NOMO-1 treated with DMSO at 0.1 percent for 48 hours (cell line): ENCODE data around the gene CTDNEP1.

Experiments used
- DNase-seq: peaks from one replicate; lab custom pipeline; 2025; ENCODE audit not compliant: unreplicated experiment; lab: John Stamatoyannopoulos, UW

Gene CTDNEP1

GRCh38 chr17:7280519-7281073 lies 29.1 kb upstream of the CTDNEP1 start:
- DNase-seq, result peak; percentile 85

DNA sequence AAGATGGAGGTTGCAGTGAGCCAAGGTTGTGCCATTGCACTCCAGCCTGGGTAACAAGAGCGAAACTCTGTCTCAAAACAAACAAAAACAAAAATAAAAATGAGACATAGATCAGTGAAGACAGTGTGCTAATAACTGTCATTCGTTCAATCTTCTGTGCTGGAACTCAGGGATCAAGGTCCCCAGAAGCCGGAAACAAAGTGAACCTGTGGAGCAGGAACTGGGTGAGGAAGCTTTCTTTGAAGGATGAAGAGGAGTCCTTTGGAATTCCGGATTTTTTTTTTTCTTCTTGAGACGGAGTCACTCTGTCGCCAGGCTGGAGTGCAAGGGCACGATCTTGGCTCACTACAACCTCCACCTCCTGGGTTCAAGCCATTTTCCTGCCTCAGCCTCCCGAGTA lies 27.9 kb upstream of the CTDNEP1 start:
- DNase-seq, result no peak

DNA sequence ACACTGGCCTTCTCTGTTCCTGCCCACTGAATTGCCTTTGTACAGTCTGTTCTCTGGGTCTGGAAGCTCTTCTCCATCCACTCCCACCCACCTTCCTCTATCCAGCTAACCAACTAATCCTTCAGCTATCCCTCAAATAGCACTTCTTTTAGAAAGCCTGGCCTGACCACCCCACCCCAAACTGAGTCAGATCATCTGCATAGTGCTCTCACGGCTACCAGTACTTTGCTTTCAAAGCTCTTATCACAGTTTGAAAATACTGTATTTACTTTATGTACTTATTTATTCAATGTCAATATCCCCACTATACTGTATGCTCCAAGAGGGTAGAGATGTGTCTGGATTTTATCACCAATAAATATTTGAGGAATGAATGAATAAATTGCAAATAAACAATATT lies 15.2 kb upstream of the CTDNEP1 start:
- no peak for DNase-seq

DNA sequence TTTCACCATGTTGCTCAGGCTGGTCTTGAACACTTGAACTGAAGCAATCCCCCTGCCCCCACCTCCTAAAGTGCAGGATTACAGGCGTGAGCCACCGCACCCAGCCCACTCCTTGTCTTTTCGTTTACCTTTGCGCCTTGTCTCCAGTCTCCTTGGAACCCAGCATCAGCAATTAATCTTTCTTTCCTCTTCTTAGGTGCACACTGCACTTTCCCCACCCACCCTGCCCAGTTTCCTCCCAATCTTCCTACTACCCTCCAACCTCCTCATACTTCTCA lies 12.2 kb upstream of the CTDNEP1 start:
- DNase-seq, result no peak

- DNase-seq, result peak; percentile 37
Measured at GRCh38 chr17:7262935-7263800, 11.6 kb upstream of the CTDNEP1 start.

- no peak for DNase-seq
Measured at GRCh38 chr17:7262192-7262934, 10.8 kb upstream of the CTDNEP1 start, which contains the start of gene CLDN7. Gene CLDN7 (minus strand): TSS chr17:7262478. CDS start chr17:7262043, 435 bp downstream.

DNA sequence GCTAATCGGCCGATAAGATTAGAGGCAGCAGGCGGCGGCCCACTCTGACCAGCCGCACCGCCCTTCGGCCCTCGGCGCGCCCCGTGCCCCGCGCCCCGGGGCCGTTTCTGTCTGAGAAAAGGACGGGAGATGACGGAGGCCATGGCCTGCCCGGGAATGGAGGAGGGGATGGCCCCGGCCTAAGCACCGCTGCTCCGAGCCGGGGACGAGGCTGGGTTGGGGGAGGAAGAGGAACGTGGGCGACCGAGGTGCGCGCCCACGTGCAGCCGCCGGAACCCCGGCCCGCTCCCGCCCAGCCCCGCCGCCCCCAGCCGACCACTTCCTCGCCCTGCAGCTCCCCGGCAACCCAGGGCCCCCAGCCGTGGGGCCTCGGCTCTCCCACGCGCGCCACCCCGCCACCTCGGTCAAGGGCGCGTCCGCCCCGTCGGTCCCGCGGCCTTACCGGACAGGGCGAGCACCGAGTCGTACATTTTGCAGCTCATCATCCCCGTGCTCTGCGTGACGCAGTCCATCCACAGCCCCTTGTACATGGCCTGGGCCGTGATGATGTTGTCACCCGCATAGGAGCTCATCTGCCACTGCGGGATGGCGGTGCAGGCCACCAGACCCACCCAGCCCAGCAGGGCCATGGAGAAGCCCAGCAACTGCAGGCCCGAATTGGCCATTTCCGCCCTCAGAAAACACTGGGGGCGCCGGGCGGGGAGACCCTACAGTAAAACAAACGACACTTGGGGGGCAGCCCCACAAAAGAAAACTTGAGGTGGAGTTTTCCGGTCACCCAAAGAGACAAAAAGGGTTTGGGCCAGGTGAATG lies 10.1 kb upstream of the CTDNEP1 start:
- DNase-seq, result no peak

DNA sequence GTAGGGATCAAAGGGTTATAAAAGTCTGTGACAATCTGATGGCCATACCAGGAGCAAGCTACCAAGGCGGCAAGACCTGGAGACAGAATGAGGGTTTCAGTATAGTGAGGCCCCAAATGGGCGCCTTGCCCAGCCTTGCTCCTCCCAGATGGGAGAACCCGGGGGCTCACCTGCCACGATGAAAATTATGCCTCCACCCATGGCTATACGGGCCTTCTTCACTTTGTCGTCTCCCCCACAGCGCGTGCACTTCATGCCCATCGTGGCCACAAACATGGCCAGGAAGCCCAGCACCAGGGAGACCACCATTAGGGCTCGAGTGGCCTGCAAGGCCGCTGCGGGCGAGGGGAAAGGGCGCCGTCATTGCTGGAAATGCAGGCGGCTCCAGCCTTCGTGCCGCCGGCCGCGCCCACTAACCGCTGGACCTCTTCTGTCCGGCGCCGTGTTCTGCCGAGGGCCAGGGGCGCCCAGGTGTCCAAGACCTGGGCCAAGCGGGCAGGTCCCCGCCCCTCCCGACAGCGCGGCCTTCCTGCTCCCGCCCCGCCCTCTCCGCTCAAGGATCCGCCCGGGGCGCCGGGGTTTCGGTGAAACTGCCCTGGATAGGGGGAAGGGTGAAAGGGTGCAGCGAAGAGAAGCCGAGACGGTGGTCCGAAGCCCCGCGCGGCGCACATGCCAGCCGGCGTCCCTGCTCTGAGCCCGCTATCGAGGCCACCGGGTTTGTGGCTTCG lies 9.3 kb upstream of the CTDNEP1 start:
- no peak for DNase-seq

DNA sequence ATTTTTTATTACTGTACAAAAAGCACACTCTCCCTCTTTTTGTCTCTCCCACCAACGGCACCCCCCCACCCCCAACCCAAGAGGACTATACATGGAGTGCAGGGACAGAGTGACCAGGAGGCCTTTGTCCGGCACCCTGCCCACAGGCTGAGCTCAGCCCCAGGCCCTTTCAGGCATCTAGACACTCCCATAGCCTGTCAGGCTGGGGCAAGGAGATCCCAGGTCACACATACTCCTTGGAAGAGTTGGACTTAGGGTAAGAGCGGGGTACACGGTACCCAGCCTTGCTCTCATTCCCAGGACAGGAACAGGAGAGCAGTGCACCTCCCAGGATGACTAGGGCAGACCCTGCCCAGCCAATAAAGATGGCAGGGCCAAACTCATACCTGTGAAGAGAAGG lies 8.6 kb upstream of the CTDNEP1 start:
- DNase-seq, result no peak

GRCh38 chr17:7259555-7259889 lies 8.0 kb upstream of the CTDNEP1 start:
- no peak for DNase-seq

DNA sequence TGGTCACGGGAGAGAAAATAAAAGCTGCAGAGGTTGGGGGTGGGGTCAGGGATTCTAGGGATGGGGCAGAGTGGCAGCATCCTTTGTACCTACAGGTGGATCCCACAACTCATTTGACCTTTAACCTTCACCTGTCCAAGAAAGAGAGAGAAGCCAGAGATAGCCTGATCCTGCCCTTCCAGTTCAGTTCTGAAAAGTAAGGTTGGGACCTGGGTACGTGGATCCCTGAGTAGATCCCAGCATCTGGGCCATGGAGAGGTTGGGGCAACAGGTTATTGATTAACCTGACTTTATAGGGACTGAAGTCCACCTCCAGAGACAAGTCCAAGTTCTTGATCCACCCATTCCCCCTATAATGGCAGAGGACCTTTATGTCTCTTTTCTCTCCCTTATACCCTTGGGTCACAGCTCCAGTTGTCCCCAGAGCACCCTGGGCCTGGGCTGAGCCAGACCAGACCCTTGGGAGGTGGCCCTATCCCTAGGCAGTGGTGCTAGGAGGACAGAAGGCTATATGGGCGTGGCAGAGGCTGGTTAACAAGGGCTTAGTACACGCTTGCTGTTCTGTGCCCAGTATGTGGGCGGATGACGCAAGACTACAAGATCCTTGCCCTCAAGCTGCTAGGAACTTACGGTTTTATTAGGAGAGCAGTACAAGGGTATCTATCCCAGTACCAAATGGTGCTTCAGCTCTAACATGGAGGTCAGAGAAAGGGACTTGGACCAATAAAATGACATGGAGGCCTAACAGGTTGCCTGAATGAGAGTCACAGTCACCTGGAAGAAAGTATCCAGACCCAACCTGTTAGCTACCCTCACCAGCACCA lies 7.4 kb upstream of the CTDNEP1 start:
- no peak for DNase-seq

DNA sequence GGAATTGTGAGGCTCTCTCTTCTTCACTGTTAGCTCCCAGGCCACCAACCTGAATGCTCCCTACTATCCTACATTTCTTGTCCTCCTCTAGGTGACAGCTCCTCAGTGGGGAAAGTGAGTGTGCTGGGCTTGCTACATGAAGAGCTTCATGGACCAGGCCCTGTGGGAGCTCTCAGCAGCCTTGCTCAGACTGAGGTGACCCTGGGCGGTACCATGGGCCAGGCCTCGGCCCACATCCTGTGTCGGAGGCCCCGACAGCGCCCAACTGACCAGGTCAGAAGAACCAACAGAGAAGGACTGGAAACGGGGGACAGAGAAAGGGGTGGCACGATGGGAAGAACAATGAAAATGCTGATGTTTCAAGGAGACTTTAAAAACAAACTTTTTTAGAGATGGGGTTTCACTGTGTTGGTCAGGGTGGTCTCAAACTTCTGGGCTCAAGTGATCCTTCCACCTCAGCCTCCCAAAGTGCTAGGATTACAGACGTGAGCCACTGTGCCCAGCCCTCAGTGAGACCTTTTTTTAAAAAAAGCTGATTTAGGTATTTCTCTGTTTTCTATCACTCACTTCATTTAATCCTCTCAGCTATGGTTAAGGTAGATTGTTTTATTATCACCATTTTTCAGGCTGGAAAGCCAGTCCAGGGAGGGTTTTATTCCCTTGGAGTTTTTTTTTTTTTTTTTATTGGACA lies 5.4 kb upstream of the CTDNEP1 start:
- DNase-seq, result no peak

DNA sequence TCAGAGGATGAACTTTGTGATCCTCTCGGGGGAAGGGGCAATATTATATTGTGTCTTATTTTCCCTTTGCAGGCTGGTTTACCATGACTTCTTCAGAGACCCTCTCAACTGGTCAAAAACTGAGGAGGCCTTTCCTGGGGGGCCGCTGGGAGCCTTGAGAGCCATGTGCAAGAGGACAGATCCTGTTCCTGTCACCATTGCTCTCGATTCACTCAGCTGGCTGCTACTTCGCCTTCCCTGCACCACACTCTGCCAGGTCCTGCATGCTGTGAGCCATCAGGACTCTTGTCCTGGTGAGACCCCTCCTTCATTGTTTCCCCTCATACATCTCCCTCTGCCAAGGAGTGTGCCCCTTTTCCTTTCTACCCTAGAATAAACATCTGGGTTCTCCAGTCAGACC lies 3.0 kb upstream of the CTDNEP1 start:
- no peak for DNase-seq

DNA sequence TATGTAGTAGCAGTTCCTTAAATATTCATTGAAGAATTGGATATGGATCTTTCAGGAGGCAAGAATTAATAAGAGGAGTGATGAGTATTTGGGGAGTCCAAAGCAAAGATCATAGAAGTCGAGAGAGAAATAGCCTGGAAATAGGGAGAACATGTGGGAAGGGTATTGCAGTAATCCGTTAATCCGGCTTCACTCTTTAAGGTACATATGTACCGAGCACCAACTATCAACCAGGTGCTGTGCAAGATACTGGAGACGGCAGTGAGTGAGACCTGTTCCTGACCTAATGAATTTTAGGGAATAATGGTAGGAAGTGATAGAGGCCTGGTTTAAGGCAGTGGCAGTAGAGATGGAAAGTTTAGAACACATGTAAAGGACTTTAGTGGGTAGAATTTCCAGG lies 1.5 kb upstream of the CTDNEP1 start:
- no peak for DNase-seq

DNA sequence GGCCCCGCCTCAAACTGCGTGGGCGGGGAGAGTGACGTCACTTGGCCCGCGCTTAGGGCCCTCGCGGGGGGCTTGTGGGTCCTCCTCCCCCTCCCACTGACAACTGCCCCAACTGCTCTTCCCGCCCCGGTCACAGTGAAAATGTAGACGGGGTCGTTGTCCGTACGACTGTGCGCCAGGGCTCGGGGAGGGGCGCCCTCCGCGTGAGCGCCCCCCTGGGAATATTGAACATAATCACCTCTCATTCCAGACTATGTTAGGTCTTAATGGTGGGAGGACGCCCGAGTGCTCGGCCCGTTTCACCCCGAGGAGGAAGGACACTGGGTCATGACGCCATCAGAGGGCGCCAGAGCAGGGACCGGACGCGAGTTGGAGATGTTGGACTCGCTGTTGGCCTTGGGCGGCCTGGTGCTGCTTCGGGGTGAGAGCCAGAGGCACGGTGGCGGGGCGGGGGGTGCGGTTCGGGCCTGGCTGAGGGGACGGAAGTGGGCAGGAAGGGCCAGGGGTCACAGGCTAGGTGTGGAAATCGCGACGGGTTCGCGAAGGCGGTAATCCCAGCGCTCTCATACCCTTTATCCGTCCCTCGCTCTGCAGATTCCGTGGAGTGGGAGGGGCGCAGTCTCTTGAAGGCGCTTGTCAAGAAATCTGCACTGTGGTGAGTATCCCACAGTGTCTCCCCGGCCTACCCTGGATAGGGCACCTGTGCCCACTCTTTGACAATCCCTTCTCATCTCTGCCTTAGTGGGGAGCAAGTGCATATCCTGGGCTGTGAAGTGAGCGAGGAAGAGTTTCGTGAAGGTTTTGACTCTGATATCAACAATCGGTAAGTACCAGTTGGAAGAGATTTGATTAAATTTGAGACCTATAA lies 876 bp upstream of the CTDNEP1 start, which contains the start of gene ELP5:
ELP5 (plus strand) TSS at position 40 of the 868 bp plus-strand sequence; CDS start at position 376, 336 bp downstream.
- DNase-seq, result peak; percentile 91

GRCh38 chr17:7250695-7251627 lies 573 bp downstream of the CTDNEP1 start:
- DNase-seq, result no peak

- DNase-seq, result peak; percentile 36
Measured at GRCh38 chr17:7249830-7250229, 1.7 kb downstream of the CTDNEP1 start.
